Stomach (tissue), 4 donors: ENCODE measurements around the gene FBXO4.

Experiments used
- EP300 ChIP-seq: sonication (generic); formaldehyde crosslinking; IDR thresholded peaks from one replicate; pipeline ENCODE4 v1.6.1; 2017; ENCODE audit warnings: antibody characterized with exemption
- POLR2A ChIP-seq, 4 donors: fragments of 450-650 bp; IDR thresholded peaks; one replicate each; pipeline ENCODE4 v1.6.1; 2016; ENCODE audit warnings: antibody characterized with exemption in 4 of 4, control low read depth in 2 of 4, mild to moderate bottlenecking in 1 of 4, moderate library complexity in 1 of 4
- TF ChIP-seq, protein P1 (sequence below), 7 experiments: fragments of 450-650 bp in 4 of 7; fragments of 200-600 bp in 3 of 7; sonication (generic) in 3 of 7; IDR thresholded peaks; one replicate each; pipeline ENCODE4 v1.5.1; 2016 to 2019; ENCODE audit warnings: antibody characterized with exemption in 7 of 7, control low read depth in 2 of 7, mild to moderate bottlenecking in 1 of 7

DNA sequence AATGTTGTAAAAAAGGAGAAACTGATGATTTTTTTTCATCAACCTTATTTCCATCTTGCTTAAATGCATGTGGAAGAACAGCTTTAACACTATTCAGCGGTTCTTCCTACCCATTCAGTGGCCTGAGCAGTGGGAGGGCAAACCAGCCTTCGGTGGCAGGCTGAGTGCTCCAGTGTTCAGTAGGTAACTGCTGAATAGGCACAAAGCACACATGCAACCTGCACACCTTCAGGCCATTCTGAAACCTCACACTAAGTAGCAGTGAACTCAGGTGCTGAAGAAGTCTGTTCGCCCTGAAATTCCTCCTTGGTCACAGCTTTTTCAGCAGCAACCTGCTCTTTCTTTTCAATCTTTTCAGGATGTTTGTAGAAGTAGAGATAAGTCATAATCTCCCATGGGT is 26.1 kb downstream of the FBXO4 start:
- no peak for TF ChIP-seq POLR2A (IDR thresholded peaks at IDR 0.05)
- TF ChIP-seq EP300: no peak
- TF ChIP-seq, protein P1, sequence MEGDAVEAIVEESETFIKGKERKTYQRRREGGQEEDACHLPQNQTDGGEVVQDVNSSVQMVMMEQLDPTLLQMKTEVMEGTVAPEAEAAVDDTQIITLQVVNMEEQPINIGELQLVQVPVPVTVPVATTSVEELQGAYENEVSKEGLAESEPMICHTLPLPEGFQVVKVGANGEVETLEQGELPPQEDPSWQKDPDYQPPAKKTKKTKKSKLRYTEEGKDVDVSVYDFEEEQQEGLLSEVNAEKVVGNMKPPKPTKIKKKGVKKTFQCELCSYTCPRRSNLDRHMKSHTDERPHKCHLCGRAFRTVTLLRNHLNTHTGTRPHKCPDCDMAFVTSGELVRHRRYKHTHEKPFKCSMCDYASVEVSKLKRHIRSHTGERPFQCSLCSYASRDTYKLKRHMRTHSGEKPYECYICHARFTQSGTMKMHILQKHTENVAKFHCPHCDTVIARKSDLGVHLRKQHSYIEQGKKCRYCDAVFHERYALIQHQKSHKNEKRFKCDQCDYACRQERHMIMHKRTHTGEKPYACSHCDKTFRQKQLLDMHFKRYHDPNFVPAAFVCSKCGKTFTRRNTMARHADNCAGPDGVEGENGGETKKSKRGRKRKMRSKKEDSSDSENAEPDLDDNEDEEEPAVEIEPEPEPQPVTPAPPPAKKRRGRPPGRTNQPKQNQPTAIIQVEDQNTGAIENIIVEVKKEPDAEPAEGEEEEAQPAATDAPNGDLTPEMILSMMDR (IDR thresholded peaks at IDR 0.05): no peak
